H9 (cell line): ENCODE results near the gene RPP14. TPM values are rescaled to one million over a fixed set of nuclear protein-coding genes. Genes with fewer than 3 reads are reported as not detected.
"Not testable (repeated sequence)": the region's sequence is repeated elsewhere in the genome, so short reads cannot be mapped to it uniquely, and the experiment has no call there.

Experiments used
- DNase-seq: peaks from one replicate; pipeline ENCODE4 v3.0.0-alpha.2; 2017
- H2AFZ ChIP-seq: one replicate; pipeline ENCODE4 v1.6.1; 2013; ENCODE audit warnings: mild to moderate bottlenecking, low read length, control low read depth, moderate library complexity
- H2AK5ac ChIP-seq: 2 replicates; pipeline ENCODE4 v1.6.1; 2013; ENCODE audit warnings: low read length, control low read depth, mixed read lengths; ENCODE audit not compliant: insufficient read length
- H2BK120ac ChIP-seq: one replicate; pipeline ENCODE4 v1.6.1; 2013; ENCODE audit warnings: low read depth, mild to moderate bottlenecking, low read length, control low read depth, inconsistent platforms; ENCODE audit not compliant: poor library complexity, severe bottlenecking
- H2BK12ac ChIP-seq: 2 replicates; pipeline ENCODE4 v1.6.1; 2013; ENCODE audit warnings: low read length, control low read depth, mixed read lengths, low read depth; ENCODE audit not compliant: insufficient read length
- H2BK15ac ChIP-seq: 2 replicates; pipeline ENCODE4 v1.6.1; 2013; ENCODE audit warnings: low read depth, low read length, control low read depth
- H2BK20ac ChIP-seq: one replicate; pipeline ENCODE4 v1.6.1; 2013; ENCODE audit warnings: low read depth, mild to moderate bottlenecking, low read length, control low read depth, inconsistent platforms; ENCODE audit not compliant: poor library complexity, severe bottlenecking
- H2BK5ac ChIP-seq: 2 replicates; pipeline ENCODE4 v1.6.1; 2013; ENCODE audit warnings: low read length, control low read depth, mixed read lengths; ENCODE audit not compliant: insufficient read length
- H3K14ac ChIP-seq: 2 replicates; pipeline ENCODE4 v1.6.1; 2013; ENCODE audit warnings: low read length, control low read depth; ENCODE audit not compliant: insufficient read depth
- H3K18ac ChIP-seq: 2 replicates; pipeline ENCODE4 v1.6.1; 2013; ENCODE audit warnings: low read depth, mild to moderate bottlenecking, mixed read lengths, low read length, control low read depth; ENCODE audit not compliant: insufficient read length
- H3K23ac ChIP-seq: 2 replicates; pipeline ENCODE4 v1.6.1; 2013; ENCODE audit warnings: low read length, control low read depth, mixed read lengths, low read depth; ENCODE audit not compliant: insufficient read length
- H3K23me2 ChIP-seq: 2 replicates; pipeline ENCODE4 v1.6.1; 2013; ENCODE audit warnings: low read depth, mild to moderate bottlenecking, mixed read lengths, low read length, control low read depth; ENCODE audit not compliant: insufficient read length, poor library complexity, severe bottlenecking
- H3K27ac ChIP-seq: 2 replicates; pipeline ENCODE4 v1.5.1; 2013; ENCODE audit warnings: low read length, control low read depth, mixed read lengths, low read depth; ENCODE audit not compliant: insufficient read length
- H3K27me3 ChIP-seq: 2 replicates; pipeline ENCODE4 v1.6.1; 2013; ENCODE audit warnings: low read length, control low read depth, inconsistent platforms; ENCODE audit not compliant: insufficient read depth
- H3K4ac ChIP-seq: 2 replicates; pipeline ENCODE4 v1.6.1; 2013; ENCODE audit warnings: low read depth, mild to moderate bottlenecking, control low read depth, inconsistent platforms, low read length, moderate library complexity
- H3K4me1 ChIP-seq: 2 replicates; pipeline ENCODE4 v1.6.1; 2013; ENCODE audit warnings: low read length, control low read depth, inconsistent platforms; ENCODE audit not compliant: insufficient read depth
- H3K4me2 ChIP-seq: 2 replicates; pipeline ENCODE4 v1.6.1; 2013; ENCODE audit warnings: low read length, control low read depth, mixed read lengths; ENCODE audit not compliant: insufficient read length, insufficient read depth
- H3K56ac ChIP-seq: 2 replicates; pipeline ENCODE4 v1.6.1; 2013; ENCODE audit warnings: low read depth, mild to moderate bottlenecking, mixed read lengths, low read length, control low read depth; ENCODE audit not compliant: insufficient read length
- H3K79me1 ChIP-seq: 2 replicates; pipeline ENCODE4 v1.6.1; 2013; ENCODE audit warnings: low read depth, mild to moderate bottlenecking, moderate library complexity, low read length, control low read depth, inconsistent platforms; ENCODE audit not compliant: insufficient read depth, poor library complexity, severe bottlenecking
- H3K79me2 ChIP-seq: 2 replicates; pipeline ENCODE4 v1.6.1; 2013; ENCODE audit warnings: low read length, control low read depth, inconsistent platforms; ENCODE audit not compliant: insufficient read depth
- H3K9ac ChIP-seq: 2 replicates; pipeline ENCODE4 v1.6.1; 2013; ENCODE audit warnings: low read length, control low read depth, mixed read lengths; ENCODE audit not compliant: insufficient read length; ENCODE audit errors: extremely low read depth
- H3K9me3 ChIP-seq: one replicate; pipeline ENCODE4 v1.6.1; 2013; ENCODE audit warnings: low read depth, low read length, inconsistent platforms; ENCODE audit not compliant: control insufficient read depth
- H3T11ph ChIP-seq: one replicate; pipeline ENCODE4 v1.6.1; 2013; ENCODE audit warnings: mild to moderate bottlenecking, low read length, control low read depth, inconsistent platforms
- H4K20me1 ChIP-seq: one replicate; pipeline ENCODE4 v1.6.1; 2013; ENCODE audit not compliant: control insufficient read depth, insufficient read length, insufficient read depth
- H4K5ac ChIP-seq: 2 replicates; pipeline ENCODE4 v1.6.1; 2013; ENCODE audit warnings: low read depth, mild to moderate bottlenecking, mixed read lengths, low read length, control low read depth; ENCODE audit not compliant: insufficient read length
- H4K8ac ChIP-seq: replicated peaks from 2 replicates; pipeline ENCODE4 v1.6.1; 2013; ENCODE audit warnings: low read length, control low read depth, mixed read lengths, low read depth; ENCODE audit not compliant: insufficient read length
- H4K91ac ChIP-seq: 2 replicates; pipeline ENCODE4 v1.6.1; 2013; ENCODE audit warnings: low read depth, mild to moderate bottlenecking, moderate library complexity, mixed read lengths, low read length, control low read depth; ENCODE audit not compliant: insufficient read length
- H3K27ac Mint-ChIP-seq, 3 experiments: 2 replicates in 2 of 3; 3 replicates in 1 of 3; pipeline ENCODE4 v1.8.0; 2020 to 2021; ENCODE audit warnings: mixed read lengths in 3 of 3, mild to moderate bottlenecking in 1 of 3, moderate library complexity in 1 of 3
- H3K27me3 Mint-ChIP-seq: 2 replicates; pipeline ENCODE4 v1.8.0; 2021; ENCODE audit warnings: low read depth, mild to moderate bottlenecking, moderate library complexity, mixed read lengths
- H3K36me3 Mint-ChIP-seq, 3 experiments: 2 replicates in 2 of 3; 3 replicates in 1 of 3; pipeline ENCODE4 v1.8.0; 2020 to 2021; ENCODE audit warnings: low read depth in 3 of 3, mixed read lengths in 3 of 3; ENCODE audit not compliant: insufficient read depth in 1 of 3
- H3K4me1 Mint-ChIP-seq, 2 experiments: 2 replicates each; pipeline ENCODE4 v1.8.0; 2020; ENCODE audit warnings: mixed read lengths in 2 of 2
- H3K4me3 Mint-ChIP-seq, 2 experiments: 2 replicates in 1 of 2; 3 replicates in 1 of 2; pipeline ENCODE4 v1.8.0; 2020 to 2021; ENCODE audit warnings: mild to moderate bottlenecking in 2 of 2, mixed read lengths in 2 of 2, moderate library complexity in 1 of 2
- H3K9me3 Mint-ChIP-seq, 2 experiments: 2 replicates in 1 of 2; 3 replicates in 1 of 2; pipeline ENCODE4 v1.8.0; 2020; ENCODE audit warnings: mild to moderate bottlenecking in 2 of 2, mixed read lengths in 2 of 2, moderate library complexity in 1 of 2
- WGBS: extraction: QIAGEN DNeasy Blood & Tissue Kit; methylation state at CpG from one replicate; pipeline ENCODE4 v1.1.7; 2013; ENCODE audit warnings: missing lambda C conversion rate, low lambda C conversion rate, mixed read lengths; ENCODE audit not compliant: insufficient read length; ENCODE audit errors: extremely low coverage; 5-methylcytosine and 5-hydroxymethylcytosine counted together
- total RNA-seq: library from RNA; stranded (reverse); gene quantifications from 2 replicates; pipeline ENCODE4 v1.2.1, GENCODE V29; 2021

RPP14 gene
- total RNA-seq, 1 experiment from 2014 or later: 23.9 TPM

GRCh38 chr3:58290446-58290845 is 15.6 kb upstream of the RPP14 start:
- H2BK120ac ChIP-seq, H3K79me2 ChIP-seq, DNase-seq, H3K4me1 ChIP-seq, H2AFZ ChIP-seq, H2BK5ac ChIP-seq, H4K91ac ChIP-seq, H2BK15ac ChIP-seq, H3K23ac ChIP-seq, H3K9me3 ChIP-seq, H3T11ph ChIP-seq, H2BK12ac ChIP-seq, H3K27me3 ChIP-seq, H4K5ac ChIP-seq, H3K56ac ChIP-seq, H2AK5ac ChIP-seq, H3K4me1 Mint-ChIP-seq, H3K18ac ChIP-seq, H4K20me1 ChIP-seq, H3K27ac Mint-ChIP-seq, H3K79me1 ChIP-seq, H4K8ac ChIP-seq, H3K4me3 Mint-ChIP-seq, H2BK20ac ChIP-seq, H3K4me2 ChIP-seq, H3K27ac ChIP-seq, H3K4ac ChIP-seq, H3K14ac ChIP-seq, H3K23me2 ChIP-seq, H3K9ac ChIP-seq, H3K27me3 Mint-ChIP-seq: not testable (repeated sequence)
- no CpG with 5 or more reads among the region's 33 CpGs for WGBS
- H3K9me3 Mint-ChIP-seq: peaks cover 14 to 21% of the 10 kb centered on the region in 2 experiments; a peak in 4 of 5 replicates
- peaks cover 3 to 13% (median 9%) of the 10 kb centered on the region in 3 experiments; a peak in 5 of 7 replicates for H3K36me3 Mint-ChIP-seq
